Stimulated activated CD4-positive, alpha-beta T cell treated with anti-CD3 and anti-CD28 coated beads, Interleukin-12 subunit alpha, Interleukin-12 subunit beta, amount 100 ng/mL, for 4 hours (primary cell): ENCODE results near the gene CDC123.
"Not testable (repeated sequence)": the region's sequence is repeated elsewhere in the genome, so short reads cannot be mapped to it uniquely, and the experiment has no call there.

Experiments used
- DNase-seq: peaks from one replicate; pipeline ENCODE4 v3.0.0-alpha.2; 2020

The CDC123 gene

DNA sequence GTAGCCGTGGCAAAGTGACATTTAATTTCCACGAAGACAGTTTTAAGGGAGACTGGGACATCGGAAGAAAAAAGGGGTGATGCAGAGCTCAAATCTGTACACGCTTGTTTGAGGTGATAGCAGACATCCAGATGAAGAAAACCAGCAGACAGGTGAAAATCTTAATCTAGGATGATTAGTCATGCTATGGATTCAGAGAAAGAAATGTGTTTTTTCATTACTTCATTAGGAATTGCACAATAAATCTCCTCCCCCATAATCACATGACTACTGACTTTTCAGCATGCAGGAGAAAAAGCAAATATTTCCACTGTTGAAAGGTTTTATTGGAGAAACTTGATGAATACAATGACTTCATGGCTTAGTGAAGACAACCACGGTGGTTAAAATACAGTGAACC, 2.8 kb upstream of the CDC123 start:
- DNase-seq: no peak

DNA sequence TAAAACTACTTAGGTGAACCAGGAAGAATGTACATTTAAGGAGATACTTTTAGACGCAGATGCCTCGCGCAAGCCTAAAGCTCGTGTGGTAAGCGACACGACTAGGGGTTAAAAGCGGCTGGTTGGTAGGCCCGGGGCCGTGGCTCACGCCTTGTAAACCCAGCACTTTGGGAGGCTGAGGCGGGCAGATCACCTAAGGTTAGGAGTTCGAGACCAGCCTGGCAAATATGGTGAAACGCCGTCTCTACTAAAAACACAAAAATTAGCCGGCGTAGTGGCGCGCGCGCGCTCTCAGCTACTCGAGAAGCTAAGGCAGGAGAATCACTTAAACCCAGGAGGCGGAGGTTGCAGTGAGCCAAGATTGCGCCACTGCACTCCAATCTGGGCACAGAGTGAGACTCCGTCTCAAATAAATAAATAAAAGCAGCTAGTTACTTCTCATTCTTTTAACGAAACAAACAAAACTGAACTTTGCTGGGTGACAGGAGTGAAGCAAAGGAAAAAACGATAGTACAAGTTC, 1.2 kb upstream of the CDC123 start:
- DNase-seq: peak; percentile 17

DNA sequence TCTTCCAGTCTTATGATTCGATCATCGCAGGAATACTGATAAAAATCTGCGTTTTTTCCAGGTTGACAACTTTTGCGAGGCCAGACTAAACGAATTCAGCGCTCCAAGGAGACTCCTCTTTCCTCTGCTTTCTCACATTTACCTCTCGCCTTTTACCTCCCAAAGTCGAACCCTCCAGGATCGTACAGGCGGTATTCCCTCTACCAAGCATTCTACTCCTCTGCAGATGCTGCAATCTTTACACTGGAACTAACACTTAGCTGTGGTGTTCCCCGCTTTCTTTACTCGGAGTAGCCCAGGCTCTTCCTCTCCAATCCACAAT, 746 bp upstream of the CDC123 start:
- no peak for DNase-seq

DNA sequence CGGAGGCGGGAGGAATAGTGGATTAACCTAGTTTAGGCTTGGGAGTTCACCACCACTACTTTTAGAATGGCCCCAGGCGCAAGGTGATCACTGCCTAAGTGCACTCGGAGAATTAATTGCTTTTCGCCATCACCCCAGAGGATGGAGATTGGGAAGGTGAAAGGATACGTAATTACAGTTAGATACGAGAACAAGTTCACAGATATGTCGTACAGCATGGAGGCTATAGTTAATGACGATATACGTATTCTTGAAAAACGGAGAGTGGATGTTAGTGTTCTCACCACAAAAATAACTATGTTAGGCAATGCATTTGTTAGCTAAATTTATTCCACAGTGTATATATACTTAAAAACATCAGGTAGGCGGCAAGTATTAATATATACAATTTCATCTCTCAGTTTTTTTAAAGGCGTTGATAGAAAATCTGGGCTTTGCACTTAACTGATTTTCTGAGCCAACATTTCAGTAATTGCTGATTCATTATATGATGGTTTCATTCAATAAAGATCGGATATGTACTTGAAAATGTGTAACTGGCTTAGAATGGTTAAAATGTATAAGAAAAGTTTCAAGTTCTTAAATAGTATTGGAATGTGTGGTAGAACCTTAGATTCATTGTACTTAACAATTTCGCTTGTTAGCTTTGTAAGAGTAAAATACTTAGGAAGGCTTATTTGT, 683 bp downstream of the CDC123 start:
- DNase-seq: no peak

DNA sequence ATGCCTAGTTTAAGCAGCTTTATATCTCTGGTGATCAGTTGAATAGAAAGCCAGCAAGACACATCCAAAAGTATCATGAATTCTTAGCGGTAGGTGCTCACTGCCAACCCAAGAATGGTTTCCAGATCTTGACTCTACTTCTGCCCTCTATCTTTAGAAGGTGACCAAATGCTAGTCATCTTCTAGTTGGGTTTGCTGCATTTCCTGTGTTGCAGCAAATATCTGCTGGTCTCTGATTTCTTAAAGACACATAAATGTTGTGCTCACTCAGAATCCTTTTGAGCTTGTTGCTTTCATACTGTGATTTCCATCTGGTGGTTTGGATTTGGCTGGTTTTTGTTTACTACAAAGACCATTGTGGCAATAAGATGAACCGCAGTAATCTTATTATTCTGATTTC, 2.2 kb downstream of the CDC123 start:
- no peak for DNase-seq

DNA sequence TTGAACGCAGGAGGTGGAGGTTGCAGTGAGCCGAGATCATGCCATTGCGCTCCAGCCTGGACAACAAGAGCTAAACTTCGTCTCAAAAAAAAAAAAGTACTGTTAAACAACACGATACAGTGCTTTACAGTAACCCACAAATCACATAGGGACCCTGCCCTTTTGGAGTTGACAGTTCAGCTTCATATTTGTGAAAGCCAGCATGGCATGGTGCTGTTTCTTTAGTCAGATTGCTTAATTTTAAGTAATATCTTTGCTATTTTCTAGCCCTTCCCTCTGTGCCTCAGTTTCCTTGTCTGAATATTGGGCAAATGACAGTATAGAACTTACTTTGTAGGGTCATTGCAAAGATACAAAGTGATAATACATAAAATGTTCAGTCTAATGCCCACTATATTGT, 4.9 kb downstream of the CDC123 start:
- no peak for DNase-seq

DNA sequence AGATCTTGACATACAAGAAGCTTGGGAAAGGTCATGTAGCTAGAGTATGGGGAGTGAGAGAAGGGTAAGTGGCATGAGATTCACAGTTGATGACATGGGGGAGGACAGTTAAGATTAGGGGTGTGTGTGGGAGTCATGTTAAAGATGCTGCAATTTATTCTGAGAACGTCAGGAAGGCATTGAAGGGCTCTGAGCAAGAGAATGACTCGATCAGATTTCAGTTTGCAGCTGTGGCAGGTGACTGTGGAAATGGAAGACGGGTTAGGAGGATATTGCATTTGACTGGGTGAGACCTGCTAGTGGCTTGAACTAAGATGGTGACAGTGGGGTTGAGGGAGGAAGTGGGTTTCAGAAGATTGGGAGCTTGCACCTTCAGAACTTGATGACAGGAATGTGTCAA, 5.6 kb downstream of the CDC123 start:
- DNase-seq: no peak

DNA sequence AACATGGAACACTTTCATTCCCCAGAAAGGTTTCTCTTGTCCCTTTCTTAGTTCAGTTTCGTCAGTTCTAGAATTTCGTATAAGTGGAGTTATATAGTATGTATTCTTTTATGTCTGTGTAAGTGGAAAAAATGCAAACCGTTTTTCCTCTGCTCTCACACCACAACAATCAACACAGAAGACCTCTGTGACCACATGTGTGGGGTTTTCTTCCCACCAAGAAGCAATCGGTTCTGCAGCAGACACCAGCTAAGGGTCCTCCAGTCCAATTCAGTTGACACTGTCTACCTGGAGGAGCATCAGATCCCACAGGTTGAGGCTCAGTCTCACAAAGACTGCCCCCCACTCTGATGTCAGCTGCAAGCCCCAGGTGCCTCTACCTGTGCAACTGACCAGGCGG, 6.2 kb downstream of the CDC123 start:
- no peak for DNase-seq

DNA sequence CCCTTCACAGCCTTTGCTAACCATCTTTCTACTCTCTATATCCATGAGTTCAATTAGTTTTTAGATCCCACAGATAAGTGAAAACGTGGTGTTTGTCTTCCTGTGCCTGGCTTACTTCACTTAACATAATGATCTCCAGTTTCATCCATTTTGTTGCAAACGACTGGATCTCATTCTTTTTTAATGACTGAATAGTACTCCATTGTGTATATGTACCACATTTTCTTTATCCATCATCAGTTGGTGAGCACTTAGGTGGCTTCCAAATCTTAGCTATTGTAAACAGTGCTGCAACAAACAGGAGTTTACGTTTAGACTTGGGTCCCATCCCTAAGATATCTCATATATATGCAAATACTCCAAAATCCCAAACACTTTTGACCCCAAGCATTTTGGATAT, 9.1 kb downstream of the CDC123 start:
- DNase-seq: no peak

DNA sequence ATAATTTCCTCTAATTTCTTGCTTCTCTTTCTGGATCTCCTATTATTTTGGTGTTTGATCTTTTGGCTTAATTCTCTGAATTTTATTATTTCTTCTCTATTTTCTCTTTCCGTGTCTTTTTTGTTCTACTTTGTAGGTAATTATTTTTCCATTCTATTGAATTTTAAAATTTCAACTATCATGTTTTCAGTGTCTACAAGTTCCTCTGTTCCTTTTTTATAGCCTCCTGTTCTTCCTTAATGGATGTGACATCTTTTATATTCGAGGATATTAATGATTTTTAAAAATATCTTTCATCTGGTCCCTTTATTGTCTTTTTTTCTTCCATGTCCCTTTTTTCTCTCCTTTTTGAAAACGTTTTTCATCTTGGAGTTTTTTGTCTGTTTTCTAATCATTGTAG, 11.1 kb downstream of the CDC123 start:
- no peak for DNase-seq

DNA sequence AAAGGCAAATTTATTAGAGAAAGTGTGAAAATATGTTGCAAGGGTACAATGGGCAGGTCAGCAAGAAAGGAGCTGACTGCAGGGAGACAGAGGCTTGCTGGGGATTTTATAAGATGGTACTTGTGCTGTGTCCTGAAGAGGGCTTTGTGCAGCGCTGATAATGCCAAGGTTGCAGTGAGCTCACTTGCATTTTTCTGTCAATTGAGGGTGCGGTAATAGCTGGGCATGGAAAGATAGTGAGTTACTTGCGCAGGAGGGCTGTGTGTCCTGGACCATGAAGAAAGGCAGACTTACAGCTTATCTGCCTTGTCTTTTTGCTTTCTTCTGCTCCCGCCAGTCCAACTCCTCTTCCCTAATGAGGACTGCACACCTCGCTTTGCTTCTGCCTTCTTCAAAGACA, 12.5 kb downstream of the CDC123 start:
- no peak for DNase-seq

DNA sequence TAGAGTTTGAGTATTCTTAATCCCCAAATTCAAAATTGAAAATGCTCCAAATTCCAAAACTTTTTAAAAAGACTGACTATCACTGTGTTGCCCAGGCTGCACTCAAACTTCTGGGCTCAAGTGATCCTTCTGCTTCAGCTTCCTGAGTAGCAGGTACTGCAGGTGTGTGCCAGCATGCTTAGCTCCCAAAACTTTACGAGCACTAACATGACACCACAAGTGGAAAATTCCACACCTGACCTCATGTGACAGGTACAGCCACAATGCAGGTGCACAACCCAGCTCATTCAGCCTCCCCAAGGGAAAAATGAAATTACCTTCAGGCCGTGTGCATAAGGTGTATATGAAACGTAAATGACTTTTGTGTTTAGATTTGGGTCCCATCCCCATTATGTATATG, 16.5 kb downstream of the CDC123 start:
- DNase-seq: no peak

DNA sequence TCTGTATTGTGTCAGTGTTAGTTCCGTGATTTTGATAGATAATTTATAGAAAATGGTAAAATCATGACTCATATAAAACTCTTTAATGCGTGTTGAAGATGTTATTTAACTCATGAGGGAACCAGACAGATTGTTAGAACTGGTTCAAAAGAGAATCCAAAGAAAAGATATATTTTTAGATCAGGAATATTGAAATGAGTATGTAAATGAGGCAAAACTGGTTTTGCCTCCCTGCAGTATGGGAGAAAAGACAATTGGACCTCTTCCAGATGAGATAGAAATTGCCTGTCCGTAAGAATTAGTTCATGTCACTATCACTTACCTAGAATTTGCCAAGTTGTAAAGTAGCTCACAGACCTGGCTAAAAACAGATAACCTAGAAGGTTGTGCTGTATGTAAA, 17.6 kb downstream of the CDC123 start:
- no peak for DNase-seq

DNA sequence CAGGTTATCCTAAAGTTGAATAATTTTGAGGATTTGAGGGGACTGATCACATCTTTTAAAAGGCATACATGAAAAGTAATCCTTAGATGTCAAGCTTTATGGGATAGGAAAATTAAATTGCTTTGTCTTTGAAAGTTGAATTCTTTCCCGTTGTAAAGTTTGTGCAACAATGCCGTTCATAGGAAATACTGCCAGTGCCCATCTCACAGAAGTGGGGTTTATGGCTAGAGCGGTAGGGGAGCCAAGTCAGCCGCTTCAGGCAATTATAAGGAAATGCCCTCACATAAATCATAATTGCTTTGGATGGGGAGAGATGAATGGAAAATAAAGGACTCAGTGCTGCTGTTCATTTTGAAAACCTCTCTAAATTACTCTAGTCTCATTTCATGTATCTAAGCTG, 18.1 kb downstream of the CDC123 start:
- no peak for DNase-seq

DNA sequence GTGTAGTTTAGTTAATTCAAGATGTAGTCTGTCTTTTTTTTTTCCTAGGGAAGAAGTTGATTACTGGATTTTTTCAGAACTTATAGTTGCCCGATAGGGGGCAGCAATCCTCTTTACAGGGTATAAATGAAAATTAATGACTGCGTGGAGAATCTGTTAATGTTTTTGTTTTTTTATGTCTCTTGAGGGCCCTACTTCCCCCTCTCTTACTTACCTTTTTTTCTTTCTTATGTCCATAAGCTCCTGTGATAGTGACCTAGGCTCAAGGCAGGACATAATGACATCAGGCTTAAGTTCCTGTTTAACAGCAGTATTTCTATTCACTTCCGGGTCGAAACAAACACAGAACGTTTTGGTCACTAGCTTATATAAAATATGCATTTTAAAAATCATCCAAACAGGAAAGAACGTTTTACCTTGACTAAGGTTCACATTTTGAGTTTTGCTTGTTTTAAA, 18.8 kb downstream of the CDC123 start:
- no peak for DNase-seq

DNA sequence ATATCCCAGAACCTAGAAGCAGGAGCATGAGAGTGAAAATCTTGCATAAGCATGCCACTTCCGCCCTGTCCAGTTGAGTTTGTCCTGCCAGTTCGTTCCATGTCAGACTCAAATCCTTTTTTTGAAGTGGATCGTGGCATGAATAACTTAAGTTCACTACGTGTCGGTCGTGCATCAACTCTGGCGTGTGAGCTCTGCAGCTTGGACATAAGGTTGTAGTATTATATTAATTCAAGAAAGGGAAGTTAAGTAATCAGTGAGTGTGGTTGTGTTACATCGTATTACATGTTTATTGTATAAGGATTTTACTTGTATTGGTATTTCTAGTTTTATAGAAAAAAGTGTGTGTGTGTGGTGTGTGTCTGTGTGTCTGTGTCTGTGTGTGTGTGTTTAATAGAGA, 23.0 kb downstream of the CDC123 start:
- DNase-seq: no peak

DNA sequence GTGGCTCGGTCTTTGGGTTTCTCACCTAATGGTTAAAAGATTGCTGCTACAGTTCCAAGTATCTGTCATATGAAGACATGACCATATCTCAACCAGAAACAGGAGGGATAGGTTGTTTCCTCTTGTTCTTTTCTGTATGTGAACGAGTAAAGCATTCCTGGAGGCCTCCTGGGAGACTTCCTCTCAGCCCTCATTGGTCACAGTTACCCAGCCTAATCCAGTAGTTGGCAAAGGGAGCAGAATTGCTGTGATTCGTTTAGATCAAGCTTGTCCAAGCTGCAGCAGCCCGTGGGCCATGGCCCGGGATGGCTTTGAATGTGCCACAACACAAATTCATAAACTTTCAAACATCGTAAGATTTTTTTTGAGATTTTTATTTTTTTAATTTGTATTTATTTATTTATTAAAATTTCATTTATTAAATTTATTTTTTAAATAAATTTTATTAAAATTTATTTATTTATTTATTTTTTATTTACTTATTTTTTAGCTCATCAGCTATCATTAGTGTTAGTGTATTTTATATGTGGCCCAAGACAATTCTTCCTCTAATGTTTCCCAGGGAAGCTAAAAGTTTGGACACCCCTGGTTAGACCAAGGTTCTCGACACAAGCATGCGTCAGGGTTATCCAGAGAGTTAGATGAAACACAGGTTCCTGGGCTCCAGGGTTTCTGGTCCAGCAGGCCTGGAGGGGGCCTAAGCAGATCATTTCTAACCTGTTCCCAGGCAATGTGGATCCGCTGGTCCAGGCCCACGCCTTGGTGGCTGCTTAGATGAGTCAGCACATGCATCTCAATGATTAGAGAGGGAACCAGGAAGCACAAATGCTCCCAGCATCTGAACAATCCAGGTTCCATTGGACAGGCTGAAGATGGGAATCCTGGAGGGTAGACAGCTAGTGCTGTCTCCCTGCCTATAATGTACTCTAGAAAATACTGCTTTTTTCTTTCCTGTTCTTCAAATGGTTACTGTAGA, 25.6 kb downstream of the CDC123 start:
- no peak for DNase-seq

DNA sequence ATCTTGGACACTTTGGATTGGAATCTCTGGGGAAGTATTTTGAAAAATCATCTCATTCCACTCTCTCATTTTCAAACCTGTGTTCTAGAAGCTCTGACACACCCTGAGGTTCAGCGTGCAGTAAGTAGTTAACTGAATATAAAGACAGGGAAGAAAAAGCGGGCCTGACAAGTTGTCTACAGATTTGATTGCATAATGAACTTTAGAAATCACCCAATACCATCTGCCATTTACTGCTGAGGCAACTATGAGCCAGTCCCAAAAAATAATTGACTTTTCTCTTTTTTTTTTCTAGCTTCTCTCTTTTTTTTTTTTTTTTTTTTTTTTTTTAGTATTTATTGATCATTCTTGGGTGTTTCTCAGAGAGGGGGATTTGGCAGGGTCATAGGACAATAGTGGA, 29.5 kb downstream of the CDC123 start:
- DNase-seq: no peak

DNA sequence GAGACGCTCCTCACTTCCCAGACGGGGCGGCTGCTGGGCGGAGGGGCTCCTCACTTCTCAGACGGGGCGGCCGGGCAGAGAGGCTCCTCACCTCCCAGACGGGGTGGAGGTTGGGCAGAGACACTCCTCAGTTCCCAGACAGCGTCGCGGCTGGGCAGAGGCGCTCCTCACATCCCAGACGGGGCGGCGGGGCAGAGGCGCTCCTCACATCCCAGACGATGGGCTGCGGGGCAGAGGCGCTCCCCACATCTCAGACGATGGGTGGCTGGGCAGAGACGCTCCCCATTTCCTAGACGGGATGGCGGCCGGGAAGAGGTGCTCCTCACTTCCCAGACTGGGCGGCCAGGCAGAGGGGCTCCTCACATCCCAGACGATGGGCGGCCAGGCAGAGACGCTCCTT, 30.4 kb downstream of the CDC123 start:
- DNase-seq: not testable (repeated sequence)

DNA sequence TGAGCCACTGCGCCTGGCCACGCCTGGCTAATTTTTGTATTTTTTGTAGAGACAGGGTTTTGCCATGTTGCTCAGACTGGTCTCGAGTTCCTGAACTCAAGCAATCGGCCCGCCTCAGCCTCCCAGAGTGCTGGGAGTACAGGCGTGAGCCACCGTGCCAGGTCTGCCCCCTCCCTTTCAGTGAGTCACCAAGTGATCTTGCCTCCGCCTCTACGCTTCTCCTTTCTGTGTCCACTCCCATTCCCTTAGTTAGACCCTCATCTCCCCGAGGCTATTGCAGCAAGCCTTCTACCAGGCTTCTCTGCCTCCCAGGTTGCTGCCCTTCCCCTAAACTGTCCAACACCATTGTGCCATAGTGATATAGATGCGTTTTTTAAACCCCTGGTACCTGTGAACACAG, 32.9 kb downstream of the CDC123 start:
- no peak for DNase-seq

DNA sequence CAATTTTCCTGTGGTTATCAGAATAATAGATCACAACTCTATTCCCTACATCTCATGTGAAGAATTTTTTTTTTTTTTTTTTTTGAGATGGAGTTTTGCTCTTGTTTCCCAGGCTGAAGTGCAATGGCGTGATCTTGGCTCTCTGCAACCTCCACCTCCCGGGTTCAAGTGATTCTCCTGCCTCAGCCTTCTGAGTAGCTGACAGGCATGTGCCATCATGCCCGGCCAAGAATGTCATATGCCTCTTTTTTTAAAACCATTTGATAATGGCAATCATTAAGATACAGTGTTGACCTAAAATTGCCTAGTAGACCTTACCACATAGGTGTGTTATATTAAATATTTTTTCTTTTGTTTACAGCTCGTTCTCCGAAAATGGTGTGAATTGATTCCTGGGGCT, 38.7 kb downstream of the CDC123 start:
- not testable (repeated sequence) for DNase-seq

DNA sequence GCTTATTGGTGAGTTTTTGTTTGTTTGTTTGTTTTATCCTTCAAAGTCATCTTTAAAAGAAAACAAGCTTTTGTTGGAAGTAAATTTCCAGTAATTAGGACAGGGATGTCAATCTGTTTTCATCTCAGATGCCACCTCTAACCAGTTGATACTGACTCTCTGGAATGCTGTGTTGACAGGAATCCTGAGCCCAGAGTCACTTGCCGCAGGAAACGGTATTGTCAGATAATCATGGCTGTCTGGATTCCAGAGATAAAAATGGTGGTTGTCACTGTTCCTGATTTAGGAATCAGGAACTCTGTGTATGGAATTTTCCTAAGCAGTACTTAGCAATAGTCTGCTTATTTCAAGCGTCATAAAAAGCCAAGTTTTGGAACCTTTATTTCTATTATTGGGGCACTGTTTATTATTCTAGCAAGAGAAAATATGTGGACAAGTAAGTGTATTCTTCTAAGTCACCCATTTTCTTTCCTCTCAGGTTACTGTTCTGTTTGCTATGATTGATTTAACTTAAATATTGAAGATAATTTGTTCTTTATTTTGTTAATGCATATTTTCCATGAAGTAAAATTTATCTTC, 39.2 kb downstream of the CDC123 start:
- no peak for DNase-seq

DNA sequence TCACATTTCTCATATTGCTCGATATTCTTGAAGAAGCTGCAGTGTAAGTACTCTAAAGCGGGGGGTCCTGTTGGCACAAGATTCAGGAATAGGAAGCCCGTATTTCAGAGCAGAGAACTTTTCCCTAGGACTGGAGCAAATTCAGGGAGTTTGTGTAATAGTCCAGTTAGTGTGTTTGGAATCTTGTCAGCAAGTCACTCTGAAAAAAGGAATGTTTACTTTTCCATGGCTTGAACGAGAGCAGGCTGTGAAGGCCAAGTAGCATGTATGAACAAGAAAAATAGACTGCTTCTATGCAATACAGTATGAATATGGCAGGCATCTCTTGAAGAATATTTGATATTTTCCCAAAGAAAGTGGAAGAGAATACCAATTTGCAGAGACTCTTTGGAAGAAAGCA, 39.8 kb downstream of the CDC123 start:
- DNase-seq: no peak
